Stimulated activated CD4-positive, alpha-beta T cell treated with anti-CD3 and anti-CD28 coated beads, Interleukin-12 subunit alpha, Interleukin-12 subunit beta, amount 100 ng/mL, for 24 hours (primary cell): ENCODE measurements around the gene SCGB1D4.

Source experiments
- DNase-seq, 2 experiments: peaks; one replicate each; pipeline ENCODE4 v3.0.0-alpha.2; 2020; ENCODE audit warnings: low read depth in 2 of 2

The SCGB1D4 gene

DNA sequence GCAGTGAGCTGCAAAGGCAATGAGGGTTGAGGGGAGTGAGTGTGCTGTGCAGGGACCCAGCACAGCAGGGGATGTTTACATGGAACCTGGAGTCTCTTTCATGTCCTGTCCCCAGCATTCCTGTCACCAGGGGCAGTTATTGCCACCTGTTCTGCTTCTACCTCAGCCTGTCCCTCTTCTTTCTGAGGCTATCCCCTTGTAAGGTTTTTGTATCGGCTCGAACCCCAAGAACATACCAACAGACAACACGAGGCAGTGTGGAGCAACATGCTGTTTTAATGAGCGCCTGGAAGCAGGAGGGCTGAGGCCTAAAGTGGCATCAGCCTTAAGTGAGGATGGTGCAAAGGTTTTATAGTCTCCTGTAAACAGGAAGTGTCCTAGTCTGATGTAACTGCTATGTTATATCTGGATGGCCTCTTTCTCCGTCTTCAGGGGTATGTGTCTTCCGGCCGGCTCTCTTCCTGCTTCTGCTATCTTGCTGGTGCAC lies 25.0 kb downstream of the SCGB1D4 start:
- no peak for DNase-seq

DNA sequence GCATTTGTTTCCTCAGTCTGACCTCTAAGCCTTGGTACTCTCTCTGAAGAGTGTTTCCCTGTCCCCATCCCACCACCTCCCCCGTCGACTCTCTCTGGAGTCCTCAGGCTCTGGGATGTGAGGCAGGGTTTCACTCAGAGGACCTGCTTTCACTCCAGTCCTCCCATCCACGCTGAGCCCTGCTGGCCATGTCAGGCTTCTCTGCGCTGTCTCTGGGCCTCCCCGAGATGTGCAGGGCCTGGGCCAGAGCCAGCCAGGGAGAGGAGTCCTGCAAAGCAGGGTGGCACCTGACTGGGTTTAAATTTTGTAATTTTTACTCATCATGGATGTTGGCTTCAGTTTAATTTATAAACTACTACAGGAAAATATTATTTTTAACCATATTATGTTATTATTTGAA lies 25.6 kb downstream of the SCGB1D4 start:
- DNase-seq = no peak

DNA sequence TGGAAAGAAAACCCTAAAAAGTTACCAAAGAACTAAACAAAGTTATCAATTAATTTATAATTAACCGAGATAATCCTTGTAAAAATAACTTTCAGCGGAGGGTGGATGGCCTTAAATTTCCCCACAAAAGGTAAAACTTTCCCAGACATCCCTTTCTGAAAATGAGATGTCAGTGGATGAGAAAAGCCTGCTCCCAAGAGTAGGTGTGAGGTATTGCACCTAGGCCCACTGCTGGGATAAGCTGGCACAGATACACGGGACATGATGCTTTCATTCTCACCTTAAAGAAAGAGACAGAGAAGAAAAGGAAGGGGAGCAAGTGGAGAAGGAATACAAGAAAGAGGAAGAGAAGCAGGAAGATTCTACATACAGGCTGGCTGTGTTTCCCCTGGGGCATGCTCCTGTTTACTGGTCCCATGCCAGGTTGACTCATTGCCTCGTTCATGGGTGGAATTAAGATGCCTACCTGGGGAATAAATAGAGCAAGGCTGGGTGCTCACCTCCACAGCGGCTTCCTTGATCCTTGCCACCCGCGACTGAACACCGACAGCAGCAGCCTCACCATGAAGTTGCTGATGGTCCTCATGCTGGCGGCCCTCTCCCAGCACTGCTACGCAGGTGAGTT lies 29.1 kb downstream of the SCGB1D4 start, which contains the start of gene SCGB2A2:
SCGB2A2 (plus strand) TSS at position 505 of the 625 bp plus-strand sequence; CDS start at position 564, 59 bp downstream.
- no peak for DNase-seq

DNA sequence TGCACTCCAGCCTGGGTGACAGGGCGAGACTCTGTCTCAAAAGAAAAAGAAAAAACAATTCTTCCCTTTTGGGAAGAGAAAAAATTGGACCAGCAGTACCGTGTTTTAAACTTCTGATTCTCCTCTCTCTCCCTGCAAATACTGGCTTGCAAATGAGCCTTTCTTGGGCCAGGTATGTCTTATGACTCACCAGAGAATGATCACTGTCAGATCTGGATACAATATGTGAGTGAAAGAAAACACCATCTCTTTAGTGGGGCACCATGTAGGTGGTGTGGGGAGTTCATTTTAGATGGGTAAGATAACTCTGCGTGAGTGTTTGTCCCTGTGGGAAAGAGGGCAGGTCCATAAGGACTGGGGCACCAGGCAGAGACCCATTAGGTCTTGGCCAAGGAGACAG lies 31.3 kb downstream of the SCGB1D4 start:
- DNase-seq = no peak

DNA sequence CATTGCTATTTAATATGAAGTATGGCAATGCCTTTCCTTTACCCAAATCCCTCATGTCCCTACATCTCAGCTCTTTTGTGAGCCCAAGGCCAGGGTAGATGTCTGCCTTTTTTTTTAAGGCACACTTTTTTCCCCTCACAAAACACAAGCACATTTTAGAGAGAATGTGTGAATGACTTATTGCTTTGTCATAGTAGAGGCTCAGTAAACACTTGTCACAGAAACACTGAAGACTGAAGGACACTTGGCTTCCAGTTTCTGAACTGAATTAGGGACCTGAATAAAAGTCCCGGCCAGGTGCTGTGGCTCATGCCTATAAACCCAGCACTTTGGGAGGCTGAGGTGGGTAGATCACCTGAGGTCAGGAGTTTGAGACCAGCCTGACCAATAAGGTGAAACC lies 31.8 kb downstream of the SCGB1D4 start:
- DNase-seq = no peak

DNA sequence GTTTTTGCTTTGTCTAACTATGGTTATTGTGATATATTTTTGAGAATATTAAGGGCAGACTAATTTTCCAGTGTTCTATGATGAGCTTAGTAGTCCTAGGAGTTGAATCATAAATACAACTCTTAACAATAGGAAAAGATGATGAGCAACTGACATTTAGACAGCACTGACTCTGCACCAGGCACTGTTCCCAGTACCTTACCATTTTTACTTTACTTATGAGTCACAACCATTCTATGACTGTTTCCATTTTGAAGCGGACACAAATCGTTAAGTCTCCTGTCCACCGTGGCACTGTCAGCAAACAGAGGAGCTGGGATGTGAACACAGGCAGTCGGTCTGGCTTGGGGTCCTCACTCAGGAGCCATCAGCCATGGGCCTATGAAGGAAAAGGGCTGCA lies 32.3 kb downstream of the SCGB1D4 start:
- DNase-seq = peak in 1 of 2 experiments; percentile 1

DNA sequence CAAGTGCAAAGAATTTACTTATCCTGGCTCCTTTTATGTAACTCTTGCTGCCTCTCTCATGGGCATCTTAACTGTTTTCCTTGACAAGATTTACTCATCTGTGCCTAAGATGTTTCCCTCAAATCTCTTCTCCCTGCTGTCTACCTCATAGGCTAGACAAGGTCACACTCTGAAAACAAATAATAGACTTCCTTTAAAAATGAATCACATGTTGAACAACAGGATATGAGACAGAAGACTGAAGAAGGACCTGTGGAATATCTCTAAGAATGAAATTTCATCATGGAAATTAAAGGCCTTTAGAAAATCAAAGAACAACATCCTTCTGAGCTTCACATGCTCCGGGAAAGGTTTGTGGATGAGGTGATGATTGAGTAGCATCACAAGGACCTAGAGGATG lies 34.9 kb downstream of the SCGB1D4 start:
- no peak for DNase-seq

DNA sequence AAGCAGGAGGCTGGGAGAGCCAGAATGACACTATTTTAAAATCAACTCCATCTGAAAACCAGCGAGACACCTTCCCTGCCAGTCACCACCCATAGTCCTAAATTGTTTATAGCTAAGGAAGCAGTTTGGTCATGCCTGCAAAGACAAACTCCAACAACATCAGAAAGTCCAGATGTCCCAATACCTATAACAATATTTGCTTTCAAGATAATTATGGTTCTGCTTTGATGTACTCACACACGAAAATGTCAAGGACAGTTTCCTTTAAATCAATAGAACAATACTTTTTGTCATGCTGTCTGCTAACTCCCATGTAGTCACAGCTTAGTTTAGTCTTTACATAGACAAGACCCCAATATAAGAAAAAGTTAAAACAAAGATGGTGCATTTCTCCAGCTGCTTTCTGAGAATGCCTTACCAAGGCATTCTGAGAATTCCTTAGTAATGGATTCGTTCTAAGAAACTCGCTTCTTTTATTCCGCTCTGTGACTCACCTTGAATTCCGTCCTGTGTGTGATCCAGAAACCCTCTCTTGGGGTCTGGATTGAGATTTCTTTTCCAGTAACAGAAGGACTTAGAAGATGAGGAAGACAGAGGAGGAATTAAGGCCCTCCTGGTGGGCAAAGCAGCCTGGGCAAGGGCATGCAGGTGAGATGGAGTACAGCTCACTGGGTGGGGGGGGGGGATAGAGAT lies 38.5 kb downstream of the SCGB1D4 start:
- no peak for DNase-seq

DNA sequence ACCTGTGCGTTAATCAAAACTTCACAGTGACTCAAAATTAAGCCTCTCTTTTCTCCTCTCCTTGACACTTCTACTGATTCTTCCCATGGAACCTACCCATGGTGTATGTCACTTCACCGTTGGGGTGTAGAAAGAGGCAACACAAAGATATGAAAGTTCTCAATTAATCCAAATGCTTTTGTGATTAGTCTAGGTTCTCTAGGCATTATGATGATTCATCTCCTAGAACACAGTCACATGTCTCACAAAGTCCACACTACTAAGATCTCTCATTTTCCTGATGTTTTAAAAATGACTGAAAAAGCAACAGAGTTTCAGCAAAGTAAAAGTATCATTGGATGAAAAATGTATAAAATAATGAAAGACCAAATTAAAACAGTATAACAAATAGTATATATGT lies 42.6 kb downstream of the SCGB1D4 start:
- no peak for DNase-seq

DNA sequence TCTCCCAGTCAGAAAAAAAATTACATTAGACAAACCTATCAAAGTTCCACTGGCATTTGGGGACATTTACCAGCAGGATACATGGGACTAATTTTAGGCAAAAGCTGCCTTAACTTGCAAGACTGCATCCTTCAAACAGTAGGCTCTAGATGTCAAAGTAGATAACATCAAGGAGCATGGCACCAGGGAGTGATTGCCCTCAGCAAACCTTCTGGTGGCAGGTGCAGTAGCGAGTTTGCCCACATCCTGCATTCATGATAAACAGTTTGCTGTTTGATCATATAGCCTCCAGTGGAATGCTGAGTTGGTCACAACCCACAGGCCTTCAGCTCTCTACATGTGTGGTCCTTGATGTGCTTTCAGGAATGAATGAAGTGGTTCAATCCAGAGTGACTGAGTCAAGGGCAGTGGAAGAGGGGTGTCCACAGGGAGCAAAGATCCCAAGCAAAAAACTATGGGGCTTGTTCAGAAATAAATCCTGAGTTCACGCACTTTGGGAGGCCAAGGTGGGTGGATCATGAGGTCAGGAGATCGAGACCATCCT lies 44.8 kb downstream of the SCGB1D4 start:
- no peak for DNase-seq

DNA sequence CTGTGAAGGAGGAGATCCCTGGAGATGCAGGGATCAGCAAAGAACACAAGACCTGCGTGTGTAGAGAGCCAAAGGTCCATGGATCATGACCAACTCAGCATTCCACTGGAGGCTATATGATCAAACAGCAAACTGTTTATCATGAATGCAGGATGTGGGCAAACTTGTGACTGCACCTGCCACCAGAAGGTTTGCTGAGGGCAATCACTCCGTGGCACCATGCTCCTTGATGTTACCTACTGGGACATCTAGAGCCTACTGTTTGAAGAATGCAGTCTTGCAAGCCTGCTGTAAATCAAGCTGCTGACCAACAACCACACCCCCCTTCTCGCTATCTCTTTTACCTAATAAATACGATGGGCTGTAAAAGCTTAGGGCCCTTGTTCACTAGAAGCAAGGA lies 47.2 kb downstream of the SCGB1D4 start:
- no peak for DNase-seq
